RWPE2 (cell line): ENCODE measurements around the gene ENTHD1.

Experiments
- ATAC-seq: fragments of 200-7000 bp; cut with Tn5 transposase; 3 replicates; pipeline ENCODE4 v1.9.1; 2021; ENCODE audit warnings: low read depth
- DNase-seq: peaks from one replicate; pipeline ENCODE4 v3.0.0-alpha.2; 2020; ENCODE audit warnings: low spot score
- H3K27ac ChIP-seq: fragments of 450-650 bp; 2 replicates; pipeline ENCODE4 v1.5.1; 2017; ENCODE audit warnings: mild to moderate bottlenecking; ENCODE audit not compliant: poor library complexity, severe bottlenecking
- H3K27me3 ChIP-seq: fragments of 250-450 bp; sonication (Bioruptor Pico); 2 replicates; pipeline ENCODE4 v1.5.1; 2021; ENCODE audit warnings: mild to moderate bottlenecking, moderate library complexity; ENCODE audit not compliant: insufficient read depth, poor library complexity, severe bottlenecking
- H3K36me3 ChIP-seq: fragments of 250-450 bp; sonication (Bioruptor Pico); 2 replicates; pipeline ENCODE4 v1.5.1; 2020; ENCODE audit warnings: low read depth, mild to moderate bottlenecking, moderate library complexity
- H3K4me1 ChIP-seq: fragments of 250-450 bp; sonication (Bioruptor Pico); 2 replicates; pipeline ENCODE4 v1.5.1; 2021; ENCODE audit warnings: mild to moderate bottlenecking, moderate library complexity; ENCODE audit not compliant: insufficient read depth, poor library complexity, severe bottlenecking
- H3K4me3 ChIP-seq: fragments of 250-450 bp; sonication (Bioruptor Pico); 2 replicates; pipeline ENCODE4 v1.5.1; 2021; ENCODE audit warnings: mild to moderate bottlenecking, moderate library complexity; ENCODE audit not compliant: severe bottlenecking
- H3K9me3 ChIP-seq: fragments of 250-450 bp; sonication (Bioruptor Pico); 2 replicates; pipeline ENCODE4 v1.5.1; 2021; ENCODE audit warnings: mild to moderate bottlenecking, moderate library complexity; ENCODE audit not compliant: severe bottlenecking
- TF ChIP-seq, protein P1 (sequence below): fragments of 450-650 bp; IDR thresholded peaks from one replicate; pipeline ENCODE4 v1.5.1; 2017; ENCODE audit warnings: mild to moderate bottlenecking, moderate library complexity; ENCODE audit not compliant: poor library complexity, severe bottlenecking

ENTHD1 gene

DNA sequence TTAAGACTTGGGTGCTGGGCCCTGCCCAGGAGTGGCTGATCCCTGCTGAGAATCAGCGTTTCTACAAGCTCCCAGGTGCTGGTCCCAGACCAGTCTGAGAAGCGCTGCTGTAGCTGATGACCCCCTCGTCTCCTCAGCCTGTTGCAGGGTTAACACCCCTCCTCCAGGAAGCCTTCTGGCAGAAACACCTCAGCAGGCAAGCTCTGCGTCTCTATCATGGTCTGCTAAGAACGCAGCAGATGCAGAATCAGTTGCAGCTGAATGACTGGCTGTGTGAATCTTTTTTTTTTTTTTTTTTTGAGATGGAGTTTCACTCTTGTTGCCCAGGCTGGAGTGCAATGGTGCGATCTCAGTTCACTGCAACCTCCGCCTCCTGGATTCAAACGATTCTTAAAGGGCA lies 190.5 kb downstream of the ENTHD1 start:
- Histone ChIP-seq H3K9me3 (no peaks in the 10 kb centered on the region), H3K4me3 (no peak overlapping the region), H3K36me3 (no peaks in the 10 kb centered on the region), H3K27ac (no peak overlapping the region), H3K4me1 (no peaks in the 10 kb centered on the region), H3K27me3 (no peaks in the 10 kb centered on the region)
- ATAC-seq (no peak), DNase-seq (no peak)
- TF ChIP-seq, protein P1, sequence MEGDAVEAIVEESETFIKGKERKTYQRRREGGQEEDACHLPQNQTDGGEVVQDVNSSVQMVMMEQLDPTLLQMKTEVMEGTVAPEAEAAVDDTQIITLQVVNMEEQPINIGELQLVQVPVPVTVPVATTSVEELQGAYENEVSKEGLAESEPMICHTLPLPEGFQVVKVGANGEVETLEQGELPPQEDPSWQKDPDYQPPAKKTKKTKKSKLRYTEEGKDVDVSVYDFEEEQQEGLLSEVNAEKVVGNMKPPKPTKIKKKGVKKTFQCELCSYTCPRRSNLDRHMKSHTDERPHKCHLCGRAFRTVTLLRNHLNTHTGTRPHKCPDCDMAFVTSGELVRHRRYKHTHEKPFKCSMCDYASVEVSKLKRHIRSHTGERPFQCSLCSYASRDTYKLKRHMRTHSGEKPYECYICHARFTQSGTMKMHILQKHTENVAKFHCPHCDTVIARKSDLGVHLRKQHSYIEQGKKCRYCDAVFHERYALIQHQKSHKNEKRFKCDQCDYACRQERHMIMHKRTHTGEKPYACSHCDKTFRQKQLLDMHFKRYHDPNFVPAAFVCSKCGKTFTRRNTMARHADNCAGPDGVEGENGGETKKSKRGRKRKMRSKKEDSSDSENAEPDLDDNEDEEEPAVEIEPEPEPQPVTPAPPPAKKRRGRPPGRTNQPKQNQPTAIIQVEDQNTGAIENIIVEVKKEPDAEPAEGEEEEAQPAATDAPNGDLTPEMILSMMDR = no peak

DNA sequence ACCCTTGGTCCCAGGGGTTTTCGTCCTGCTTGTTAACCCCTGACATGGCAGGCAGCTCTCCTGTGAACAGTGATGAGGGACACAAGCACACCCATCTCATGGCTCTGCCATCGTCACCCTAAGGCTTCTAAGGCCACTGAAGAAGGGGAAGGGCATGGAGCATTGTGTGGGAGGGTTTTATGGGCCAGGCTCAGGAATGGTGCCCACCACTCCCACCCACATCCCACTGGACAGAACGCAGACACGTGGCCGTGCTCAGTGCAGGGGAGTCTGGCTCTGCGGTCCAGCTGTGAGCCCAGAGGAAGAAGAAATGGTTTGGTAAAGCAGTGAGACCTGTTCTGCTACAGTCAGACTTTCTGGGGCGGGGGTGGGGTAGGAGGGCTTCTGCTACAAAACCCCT lies 193.0 kb downstream of the ENTHD1 start:
- no peak for ATAC-seq
- no peak overlapping the region for H3K4me3 ChIP-seq

DNA sequence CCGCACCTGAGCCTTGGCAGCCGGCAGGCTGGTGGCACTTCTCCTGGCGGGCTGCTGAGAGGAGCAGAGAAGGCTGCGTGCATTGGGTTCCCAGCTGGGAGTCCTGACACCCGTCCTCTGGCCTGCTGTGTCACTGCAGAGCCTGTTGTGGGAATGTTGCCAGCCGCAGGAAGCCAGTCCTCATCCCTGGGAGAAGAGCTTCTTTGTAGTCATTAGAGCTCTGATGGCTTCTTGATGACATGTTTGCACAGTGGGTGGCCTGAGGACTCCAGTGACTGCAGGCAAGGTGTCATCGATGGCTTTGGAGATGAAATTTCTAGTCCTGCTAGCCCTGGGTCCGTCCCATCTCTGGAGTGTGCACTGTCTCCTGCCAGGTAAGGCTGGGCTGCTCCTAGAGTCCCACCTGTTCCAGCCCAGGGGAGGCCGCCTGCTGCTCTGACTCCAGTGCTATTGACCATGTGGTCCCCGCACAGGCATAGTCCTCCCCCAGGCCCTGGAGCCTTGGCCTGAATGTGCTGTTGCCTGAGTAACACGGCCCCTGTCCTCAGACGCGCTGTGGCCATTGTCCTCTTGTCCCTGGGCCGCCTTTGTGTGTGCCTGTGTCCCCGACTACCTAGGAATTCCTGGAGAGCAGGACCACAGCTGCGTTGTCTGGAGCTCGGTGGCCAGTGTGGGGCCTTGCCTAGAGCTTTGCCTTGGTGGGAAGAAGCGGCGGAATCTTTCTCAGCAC lies 193.8 kb downstream of the ENTHD1 start:
- Histone ChIP-seq H3K36me3 (no peaks in the 10 kb centered on the region), H3K27ac (no peak overlapping the region), H3K4me1 (no peaks in the 10 kb centered on the region), H3K27me3 (no peaks in the 10 kb centered on the region), H3K4me3 (no peak overlapping the region), H3K9me3 (no peaks in the 10 kb centered on the region)
- TF ChIP-seq, protein P1 = no peak
- no peak for ATAC-seq
- no peak for DNase-seq

More for the DNA sequence above, 193.0 kb downstream of the ENTHD1 start:
- H3K9me3 ChIP-seq = no peaks in the 10 kb centered on the region
- no peak overlapping the region for H3K27ac ChIP-seq
- no peak for DNase-seq
- no peaks in the 10 kb centered on the region for H3K36me3 ChIP-seq
- TF ChIP-seq, protein P1 = no peak
- H3K4me1 ChIP-seq = no peaks in the 10 kb centered on the region
- H3K27me3 ChIP-seq = no peaks in the 10 kb centered on the region

DNA sequence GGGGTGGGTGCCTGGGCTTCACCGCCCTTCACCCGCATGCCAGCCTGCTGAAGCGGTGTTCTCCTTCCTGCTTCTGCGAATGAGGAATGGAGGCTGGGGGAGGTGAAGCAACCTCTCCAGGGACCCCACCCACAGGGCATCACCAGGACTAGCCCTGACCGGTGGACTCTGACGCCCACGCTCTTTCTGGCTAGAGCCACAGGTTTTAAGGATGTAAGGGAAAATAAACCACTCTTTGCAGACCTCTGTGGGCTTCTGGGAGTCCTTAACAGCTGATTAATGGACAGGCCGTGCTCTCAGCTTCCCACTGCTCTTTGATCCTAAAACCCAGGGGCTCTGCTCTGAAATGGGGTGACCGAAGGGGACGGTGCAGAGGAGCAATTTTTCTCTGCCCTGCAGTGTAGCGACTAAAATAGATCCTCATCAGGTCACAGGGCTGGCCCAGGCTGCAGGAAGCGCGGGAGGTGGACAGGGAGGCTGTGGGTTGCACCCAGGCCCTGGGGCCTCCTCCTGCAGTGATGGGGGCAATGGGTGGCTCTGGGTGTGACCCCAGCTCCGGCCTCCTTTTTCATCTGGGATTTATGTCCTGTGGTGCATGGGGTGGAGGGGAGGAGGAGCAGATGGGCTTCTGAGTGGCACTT lies 195.7 kb downstream of the ENTHD1 start:
- H3K9me3 ChIP-seq = no peaks in the 10 kb centered on the region
- no peak overlapping the region for H3K27ac ChIP-seq
- TF ChIP-seq, protein P1 = no peak
- no peaks in the 10 kb centered on the region for H3K4me1 ChIP-seq
- no peaks in the 10 kb centered on the region for H3K36me3 ChIP-seq
- H3K27me3 ChIP-seq = no peaks in the 10 kb centered on the region
- DNase-seq (no peak), ATAC-seq (no peak)
- H3K4me3 ChIP-seq = no peak overlapping the region
